H9 (cell line): ENCODE results near the gene TSPAN18. TPM values are rescaled to one million over a fixed set of nuclear protein-coding genes. Genes with fewer than 3 reads are reported as not detected.
A peak's percentile ranks its signal among the peaks of the same experiment; 100 is the strongest.

Source experiments
- DNase-seq: peaks from one replicate; pipeline ENCODE4 v3.0.0-alpha.2; 2017
- H2AFZ ChIP-seq: one replicate; pipeline ENCODE4 v1.6.1; 2013; ENCODE audit warnings: mild to moderate bottlenecking, low read length, control low read depth, moderate library complexity
- H2AK5ac ChIP-seq: 2 replicates; pipeline ENCODE4 v1.6.1; 2013; ENCODE audit warnings: low read length, control low read depth, mixed read lengths; ENCODE audit not compliant: insufficient read length
- H2BK120ac ChIP-seq: one replicate; pipeline ENCODE4 v1.6.1; 2013; ENCODE audit warnings: low read depth, mild to moderate bottlenecking, low read length, control low read depth, inconsistent platforms; ENCODE audit not compliant: poor library complexity, severe bottlenecking
- H2BK12ac ChIP-seq: 2 replicates; pipeline ENCODE4 v1.6.1; 2013; ENCODE audit warnings: low read length, control low read depth, mixed read lengths, low read depth; ENCODE audit not compliant: insufficient read length
- H2BK15ac ChIP-seq: 2 replicates; pipeline ENCODE4 v1.6.1; 2013; ENCODE audit warnings: low read depth, low read length, control low read depth
- H2BK20ac ChIP-seq: one replicate; pipeline ENCODE4 v1.6.1; 2013; ENCODE audit warnings: low read depth, mild to moderate bottlenecking, low read length, control low read depth, inconsistent platforms; ENCODE audit not compliant: poor library complexity, severe bottlenecking
- H2BK5ac ChIP-seq: 2 replicates; pipeline ENCODE4 v1.6.1; 2013; ENCODE audit warnings: low read length, control low read depth, mixed read lengths; ENCODE audit not compliant: insufficient read length
- H3K14ac ChIP-seq: 2 replicates; pipeline ENCODE4 v1.6.1; 2013; ENCODE audit warnings: low read length, control low read depth; ENCODE audit not compliant: insufficient read depth
- H3K18ac ChIP-seq: 2 replicates; pipeline ENCODE4 v1.6.1; 2013; ENCODE audit warnings: low read depth, mild to moderate bottlenecking, mixed read lengths, low read length, control low read depth; ENCODE audit not compliant: insufficient read length
- H3K23ac ChIP-seq: 2 replicates; pipeline ENCODE4 v1.6.1; 2013; ENCODE audit warnings: low read length, control low read depth, mixed read lengths, low read depth; ENCODE audit not compliant: insufficient read length
- H3K23me2 ChIP-seq: 2 replicates; pipeline ENCODE4 v1.6.1; 2013; ENCODE audit warnings: low read depth, mild to moderate bottlenecking, mixed read lengths, low read length, control low read depth; ENCODE audit not compliant: insufficient read length, poor library complexity, severe bottlenecking
- H3K27ac ChIP-seq: 2 replicates; pipeline ENCODE4 v1.5.1; 2013; ENCODE audit warnings: low read length, control low read depth, mixed read lengths, low read depth; ENCODE audit not compliant: insufficient read length
- H3K27me3 ChIP-seq: 2 replicates; pipeline ENCODE4 v1.6.1; 2013; ENCODE audit warnings: low read length, control low read depth, inconsistent platforms; ENCODE audit not compliant: insufficient read depth
- H3K4ac ChIP-seq: 2 replicates; pipeline ENCODE4 v1.6.1; 2013; ENCODE audit warnings: low read depth, mild to moderate bottlenecking, control low read depth, inconsistent platforms, low read length, moderate library complexity
- H3K4me1 ChIP-seq: 2 replicates; pipeline ENCODE4 v1.6.1; 2013; ENCODE audit warnings: low read length, control low read depth, inconsistent platforms; ENCODE audit not compliant: insufficient read depth
- H3K4me2 ChIP-seq: 2 replicates; pipeline ENCODE4 v1.6.1; 2013; ENCODE audit warnings: low read length, control low read depth, mixed read lengths; ENCODE audit not compliant: insufficient read length, insufficient read depth
- H3K56ac ChIP-seq: 2 replicates; pipeline ENCODE4 v1.6.1; 2013; ENCODE audit warnings: low read depth, mild to moderate bottlenecking, mixed read lengths, low read length, control low read depth; ENCODE audit not compliant: insufficient read length
- H3K79me1 ChIP-seq: 2 replicates; pipeline ENCODE4 v1.6.1; 2013; ENCODE audit warnings: low read depth, mild to moderate bottlenecking, moderate library complexity, low read length, control low read depth, inconsistent platforms; ENCODE audit not compliant: insufficient read depth, poor library complexity, severe bottlenecking
- H3K79me2 ChIP-seq: 2 replicates; pipeline ENCODE4 v1.6.1; 2013; ENCODE audit warnings: low read length, control low read depth, inconsistent platforms; ENCODE audit not compliant: insufficient read depth
- H3K9ac ChIP-seq: 2 replicates; pipeline ENCODE4 v1.6.1; 2013; ENCODE audit warnings: low read length, control low read depth, mixed read lengths; ENCODE audit not compliant: insufficient read length; ENCODE audit errors: extremely low read depth
- H3K9me3 ChIP-seq: one replicate; pipeline ENCODE4 v1.6.1; 2013; ENCODE audit warnings: low read depth, low read length, inconsistent platforms; ENCODE audit not compliant: control insufficient read depth
- H3T11ph ChIP-seq: one replicate; pipeline ENCODE4 v1.6.1; 2013; ENCODE audit warnings: mild to moderate bottlenecking, low read length, control low read depth, inconsistent platforms
- H4K20me1 ChIP-seq: one replicate; pipeline ENCODE4 v1.6.1; 2013; ENCODE audit not compliant: control insufficient read depth, insufficient read length, insufficient read depth
- H4K5ac ChIP-seq: 2 replicates; pipeline ENCODE4 v1.6.1; 2013; ENCODE audit warnings: low read depth, mild to moderate bottlenecking, mixed read lengths, low read length, control low read depth; ENCODE audit not compliant: insufficient read length
- H4K8ac ChIP-seq: replicated peaks from 2 replicates; pipeline ENCODE4 v1.6.1; 2013; ENCODE audit warnings: low read length, control low read depth, mixed read lengths, low read depth; ENCODE audit not compliant: insufficient read length
- H4K91ac ChIP-seq: 2 replicates; pipeline ENCODE4 v1.6.1; 2013; ENCODE audit warnings: low read depth, mild to moderate bottlenecking, moderate library complexity, mixed read lengths, low read length, control low read depth; ENCODE audit not compliant: insufficient read length
- H3K27ac Mint-ChIP-seq, 3 experiments: 2 replicates in 2 of 3; 3 replicates in 1 of 3; pipeline ENCODE4 v1.8.0; 2020 to 2021; ENCODE audit warnings: mixed read lengths in 3 of 3, mild to moderate bottlenecking in 1 of 3, moderate library complexity in 1 of 3
- H3K27me3 Mint-ChIP-seq: 2 replicates; pipeline ENCODE4 v1.8.0; 2021; ENCODE audit warnings: low read depth, mild to moderate bottlenecking, moderate library complexity, mixed read lengths
- H3K36me3 Mint-ChIP-seq, 3 experiments: 2 replicates in 2 of 3; 3 replicates in 1 of 3; pipeline ENCODE4 v1.8.0; 2020 to 2021; ENCODE audit warnings: low read depth in 3 of 3, mixed read lengths in 3 of 3; ENCODE audit not compliant: insufficient read depth in 1 of 3
- H3K4me1 Mint-ChIP-seq, 2 experiments: 2 replicates each; pipeline ENCODE4 v1.8.0; 2020; ENCODE audit warnings: mixed read lengths in 2 of 2
- H3K4me3 Mint-ChIP-seq, 2 experiments: 2 replicates in 1 of 2; 3 replicates in 1 of 2; pipeline ENCODE4 v1.8.0; 2020 to 2021; ENCODE audit warnings: mild to moderate bottlenecking in 2 of 2, mixed read lengths in 2 of 2, moderate library complexity in 1 of 2
- H3K9me3 Mint-ChIP-seq, 2 experiments: 2 replicates in 1 of 2; 3 replicates in 1 of 2; pipeline ENCODE4 v1.8.0; 2020; ENCODE audit warnings: mild to moderate bottlenecking in 2 of 2, mixed read lengths in 2 of 2, moderate library complexity in 1 of 2
- CTCF ChIP-seq: fragments of 200-600 bp; sonication (generic); conservative IDR thresholded peaks from 3 replicates; pipeline ENCODE4 v1.8.0; 2021; ENCODE audit warnings: antibody characterized with exemption, mild to moderate bottlenecking
- WGBS: extraction: QIAGEN DNeasy Blood & Tissue Kit; methylation state at CpG from one replicate; pipeline ENCODE4 v1.1.7; 2013; ENCODE audit warnings: missing lambda C conversion rate, low lambda C conversion rate, mixed read lengths; ENCODE audit not compliant: insufficient read length; ENCODE audit errors: extremely low coverage; 5-methylcytosine and 5-hydroxymethylcytosine counted together
- total RNA-seq: library from RNA; stranded (reverse); gene quantifications from 2 replicates; pipeline ENCODE4 v1.2.1, GENCODE V29; 2021

Gene TSPAN18
- total RNA-seq, 1 experiment from 2014 or later = 25.3 TPM

- no peak overlapping the region for H3K56ac ChIP-seq
- Mint-ChIP-seq H3K27me3 (no peaks in the 10 kb centered on the region), H3K36me3 (peaks cover 2 to 29% (median 25%) of the 10 kb centered on the region in 3 experiments; a peak in 6 of 7 replicates), H3K4me1 (peaks cover 33 to 69% of the 10 kb centered on the region in 2 experiments), H3K27ac (peak overlapping the region in 2 of 3 experiments; percentile 67 to 87; a peak in 2 of 7 replicates), H3K9me3 (peaks cover 0 to 3% of the 10 kb centered on the region in 2 experiments; a peak in 2 of 5 replicates), H3K4me3 (no peak overlapping the region)
- H3K79me2 ChIP-seq = no peaks in the 10 kb centered on the region
- H2BK120ac ChIP-seq = no peak overlapping the region
- TF ChIP-seq CTCF = no peak
- no peaks in the 10 kb centered on the region for H3K79me1 ChIP-seq
- no peaks in the 10 kb centered on the region for H3K23me2 ChIP-seq
- no CpG with 5 or more reads among the region's 7 CpGs for WGBS
- no peak overlapping the region for H4K8ac ChIP-seq
- H2BK5ac ChIP-seq = no peak overlapping the region
- no peak overlapping the region for H2BK12ac ChIP-seq
- H3K14ac ChIP-seq = no peak overlapping the region
- no peak overlapping the region for H2BK20ac ChIP-seq
- H3K27ac ChIP-seq = no peak overlapping the region
- H3K27me3 ChIP-seq = no peaks in the 10 kb centered on the region
- no peak overlapping the region for H3K23ac ChIP-seq
- no peak overlapping the region for H3K9ac ChIP-seq
- no peak overlapping the region for H4K5ac ChIP-seq
- no peak for DNase-seq
- no peak overlapping the region for H3K4me2 ChIP-seq
- H3K18ac ChIP-seq = no peak overlapping the region
- H4K20me1 ChIP-seq = no peaks in the 10 kb centered on the region
- peaks cover 2% of the 10 kb centered on the region; the same call in 1 of the 2 replicates for H3K4me1 ChIP-seq
- H3K9me3 ChIP-seq = no peaks in the 10 kb centered on the region
- no peak overlapping the region for H2AK5ac ChIP-seq
- no peak overlapping the region for H4K91ac ChIP-seq
- no peak overlapping the region for H3T11ph ChIP-seq
- H2BK15ac ChIP-seq = no peak overlapping the region
- no peak overlapping the region for H3K4ac ChIP-seq
- H2AFZ ChIP-seq = no peak overlapping the region
Measured at GRCh38 chr11:44940404-44940803, 213.6 kb downstream of the TSPAN18 start.
